NCI-H510A (cell line): ENCODE results near the gene UPB1.
"Not testable (repeated sequence)": the region's sequence is repeated elsewhere in the genome, so short reads cannot be mapped to it uniquely, and the experiment has no call there.

Experiments used
- DNase-seq: peaks from one replicate; lab custom pipeline; 2025; lab: John Stamatoyannopoulos, UW

The UPB1 gene

GRCh38 chr22:24482575-24482974, 12.6 kb upstream of the UPB1 start:
- no peak for DNase-seq

GRCh38 chr22:24482998-24483397, 12.1 kb upstream of the UPB1 start:
- no peak for DNase-seq

GRCh38 chr22:24483976-24484545, 11.1 kb upstream of the UPB1 start:
- no peak for DNase-seq

- DNase-seq = no peak
Observed at GRCh38 chr22:24485170-24485569, 10.0 kb upstream of the UPB1 start.

- no peak for DNase-seq
Observed at GRCh38 chr22:24485608-24486007, 9.5 kb upstream of the UPB1 start.

GRCh38 chr22:24486501-24486921, 8.6 kb upstream of the UPB1 start:
- no peak for DNase-seq

GRCh38 chr22:24489011-24489410, 6.1 kb upstream of the UPB1 start:
- no peak for DNase-seq

GRCh38 chr22:24489434-24489833, 5.7 kb upstream of the UPB1 start:
- not testable (repeated sequence) for DNase-seq

GRCh38 chr22:24492391-24492790, 2.7 kb upstream of the UPB1 start:
- no peak for DNase-seq

GRCh38 chr22:24494167-24494527, 985 bp upstream of the UPB1 start:
- no peak for DNase-seq

GRCh38 chr22:24495365-24495675, 188 bp downstream of the UPB1 start:
- no peak for DNase-seq

GRCh38 chr22:24496234-24496633, 1.1 kb downstream of the UPB1 start:
- DNase-seq = no peak

GRCh38 chr22:24496661-24497060, 1.5 kb downstream of the UPB1 start:
- DNase-seq = no peak

GRCh38 chr22:24497841-24498258, 2.7 kb downstream of the UPB1 start:
- DNase-seq = no peak

- no peak for DNase-seq
Observed at GRCh38 chr22:24498824-24499223, 3.7 kb downstream of the UPB1 start.

GRCh38 chr22:24499706-24500276, 4.7 kb downstream of the UPB1 start:
- no peak for DNase-seq

- no peak for DNase-seq
Observed at GRCh38 chr22:24500277-24500820, 5.2 kb downstream of the UPB1 start.

GRCh38 chr22:24501301-24502005, 6.3 kb downstream of the UPB1 start:
- no peak for DNase-seq

GRCh38 chr22:24502034-24502433, 6.9 kb downstream of the UPB1 start:
- DNase-seq = no peak

- no peak for DNase-seq
Observed at GRCh38 chr22:24502541-24502940, 7.4 kb downstream of the UPB1 start.

- DNase-seq = no peak
Observed at GRCh38 chr22:24503137-24503842, 8.2 kb downstream of the UPB1 start.

- no peak for DNase-seq
Observed at GRCh38 chr22:24503843-24504338, 8.8 kb downstream of the UPB1 start.

GRCh38 chr22:24504540-24504939, 9.4 kb downstream of the UPB1 start:
- DNase-seq = no peak
